Prostate gland (tissue), 2 donors: ENCODE measurements around the gene BOC. TPM values are rescaled to one million over a fixed set of nuclear protein-coding genes. Genes with fewer than 3 reads are reported as not detected.

Source experiments
- DNase-seq: peaks from one replicate; pipeline ENCODE4 v3.0.0-alpha.2; 2019; ENCODE audit warnings: low spot score
- H3K27ac ChIP-seq, 2 donors: fragments of 200-600 bp; sonication (generic); 2 replicates each; pipeline ENCODE4 v1.5.1; 2017 to 2019
- H3K27me3 ChIP-seq: fragments of 200-600 bp; sonication (generic); replicated peaks from 2 replicates; pipeline ENCODE4 v1.5.1; 2019; ENCODE audit not compliant: insufficient read depth
- H3K36me3 ChIP-seq, 2 donors: fragments of 200-600 bp; sonication (generic); 1 replicate in 1 of 2; 2 replicates in 1 of 2; pipeline versions ENCODE4 v1.5.1 to v1.8.1; 2017 to 2019
- H3K4me1 ChIP-seq: fragments of 200-600 bp; sonication (generic); replicated peaks from 2 replicates; pipeline ENCODE4 v1.5.1; 2019
- H3K4me3 ChIP-seq, 2 donors: fragments of 200-600 bp; sonication (generic); 2 replicates each; pipeline ENCODE4 v1.5.1; 2017 to 2019
- H3K9me3 ChIP-seq: fragments of 200-600 bp; sonication (generic); 2 replicates; pipeline ENCODE4 v1.5.1; 2017
- CTCF ChIP-seq, 4 experiments: fragments of 200-600 bp in 2 of 4; fragments of 450-650 bp in 2 of 4; sonication (generic) in 2 of 4; IDR thresholded peaks; 1 replicate in 3 of 4; 2 replicates in 1 of 4; pipeline ENCODE4 v1.5.1; 2016 to 2019; ENCODE audit warnings: antibody characterized with exemption in 4 of 4, mild to moderate bottlenecking in 2 of 4, moderate library complexity in 2 of 4
- POLR2A ChIP-seq: fragments of 450-650 bp; IDR thresholded peaks from one replicate; pipeline ENCODE4 v1.6.1; 2016; ENCODE audit warnings: antibody characterized with exemption, mild to moderate bottlenecking
- POLR2AphosphoS5 ChIP-seq: sonication (generic); formaldehyde crosslinking; IDR thresholded peaks from one replicate; pipeline ENCODE4 v1.6.1; 2017; ENCODE audit warnings: antibody characterized with exemption
- WGBS: methylation state at CpG from one replicate; pipeline ENCODE4 v1.1.5; 2018; 5-methylcytosine and 5-hydroxymethylcytosine counted together
- intact Hi-C: fragments of 100-400 bp; cut with DNase I; formaldehyde crosslinking; loops from one replicate; pipeline ENCODE4 v1.14.2; 2022
- total RNA-seq, 2 donors: library from RNA; depleted of rRNA; stranded (reverse); fragments of >200 nt; gene quantifications; one replicate each; pipeline ENCODE4 v1.1.0, GENCODE V29; 2016

Gene BOC
- total RNA-seq, 2 donors from 2014 or later, result 41.4 to 42.3 TPM

DNA sequence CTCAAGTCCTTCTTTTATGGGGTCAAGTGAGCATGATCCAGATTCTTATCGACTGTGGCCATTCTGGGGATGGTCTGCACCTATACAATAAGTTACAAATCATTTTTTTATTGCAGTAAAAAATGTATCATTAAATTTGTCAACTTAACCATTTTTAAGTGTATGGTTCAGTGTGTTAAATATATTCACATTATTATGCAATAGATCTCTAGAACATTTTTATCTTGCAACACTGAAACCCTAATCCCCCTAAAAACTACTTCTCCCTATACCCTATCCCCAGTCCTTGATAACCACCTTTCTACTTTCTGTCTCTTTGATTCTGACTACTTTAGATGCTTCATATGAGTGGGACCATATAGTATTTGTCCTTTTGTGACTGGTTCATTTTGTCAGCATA is 10.4 kb upstream of the BOC start:
- TF ChIP-seq POLR2A, result no peak
- TF ChIP-seq POLR2AphosphoS5, result no peak
- TF ChIP-seq CTCF (IDR thresholded peaks at IDR 0.05), result no peak
- Histone ChIP-seq H3K9me3 (no peaks in the 10 kb centered on the region), H3K27ac (no peak overlapping the region), H3K27me3 (no peaks in the 10 kb centered on the region), H3K36me3 (no peaks in the 10 kb centered on the region), H3K4me3 (no peak overlapping the region), H3K4me1 (no peaks in the 10 kb centered on the region)
- intact Hi-C loops, result no loop called here
- no peak for DNase-seq
- 88% methylated on average over 1 of the region's 1 CpG for WGBS

DNA sequence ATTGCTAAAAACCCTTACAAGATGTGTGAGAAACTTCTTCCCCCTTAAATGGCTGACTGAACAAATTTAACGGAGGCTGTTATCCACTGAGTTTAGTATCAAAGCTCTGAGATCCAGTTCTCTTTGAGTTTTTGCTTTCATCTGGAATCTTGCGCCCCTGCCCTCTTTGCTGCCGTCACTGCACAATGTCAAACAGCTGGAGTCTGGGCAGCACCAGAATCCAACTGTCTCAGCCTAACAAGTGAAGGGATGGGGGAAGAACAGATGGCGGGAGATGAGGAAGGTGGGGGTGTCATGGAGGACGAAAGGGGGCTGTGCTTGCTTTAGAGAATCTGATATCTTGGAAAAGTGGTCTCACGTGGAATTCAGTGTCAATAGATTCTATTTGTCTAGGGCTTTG is 7.0 kb upstream of the BOC start:
- Histone ChIP-seq H3K36me3 (no peaks in the 10 kb centered on the region), H3K27ac (no peak overlapping the region), H3K27me3 (no peaks in the 10 kb centered on the region), H3K9me3 (no peaks in the 10 kb centered on the region), H3K4me1 (no peaks in the 10 kb centered on the region), H3K4me3 (no peak overlapping the region)
- DNase-seq, result no peak
- intact Hi-C loops, result no loop called here
- TF ChIP-seq CTCF (IDR thresholded peaks at IDR 0.05) (no peak), POLR2A (no peak), POLR2AphosphoS5 (no peak)
- WGBS, result 76% methylated on average over 6 of the region's 6 CpGs

- WGBS, result 70% methylated on average over 2 of the region's 2 CpGs
- no peaks in the 10 kb centered on the region for H3K9me3 ChIP-seq
- no peaks in the 10 kb centered on the region for H3K36me3 ChIP-seq
- no peak for DNase-seq
- intact Hi-C loops, result no loop called here
- H3K4me1 ChIP-seq, result no peaks in the 10 kb centered on the region
- H3K4me3 ChIP-seq, result no peak overlapping the region
- H3K27me3 ChIP-seq, result no peaks in the 10 kb centered on the region
- TF ChIP-seq CTCF (IDR thresholded peaks at IDR 0.05) (no peak), POLR2A (no peak), POLR2AphosphoS5 (no peak)
- no peak overlapping the region for H3K27ac ChIP-seq
Observed at GRCh38 chr3:113205481-113205880, 5.9 kb upstream of the BOC start.

- WGBS, result 14% methylated on average over 22 of the region's 22 CpGs
- peak; percentile 32 for DNase-seq
Observed at GRCh38 chr3:113210604-113211329, 590 bp upstream of the BOC start.

More at GRCh38 chr3:113210604-113211329, 590 bp upstream of the BOC start:
- Histone ChIP-seq H3K27me3 (no peaks in the 10 kb centered on the region), H3K9me3 (no peaks in the 10 kb centered on the region), H3K27ac (peak overlapping the region; percentile 89 to 94), H3K4me1 (no peaks in the 10 kb centered on the region), H3K36me3 (no peaks in the 10 kb centered on the region), H3K4me3 (peak overlapping the region; percentile 85 to 89)
- TF ChIP-seq CTCF (IDR thresholded peaks at IDR 0.05), result no peak
- no peak for TF ChIP-seq POLR2A
- TF ChIP-seq POLR2AphosphoS5, result no peak
- intact Hi-C loops, result loop anchor here (5.0 kb wide), 3 partner anchors 37 to 63 kb away; no protein-coding TSS in a partner anchor
